Subcutaneous abdominal adipose tissue (tissue), 5 donors: ENCODE results near the gene GNAT3.

Experiments used
- H3K27ac ChIP-seq: one replicate; pipeline ENCODE4 v1.7.0; 2013; ENCODE audit warnings: low read depth, mild to moderate bottlenecking, inconsistent platforms, low read length, moderate library complexity
- H3K27me3 ChIP-seq, 5 donors: one replicate each; pipeline ENCODE4 v1.7.0; 2013; ENCODE audit warnings: low read length in 5 of 5, inconsistent platforms in 1 of 5; ENCODE audit not compliant: control insufficient read depth in 5 of 5, insufficient read depth in 4 of 5
- H3K36me3 ChIP-seq, 5 donors: one replicate each; pipeline ENCODE4 v1.7.0; 2013; ENCODE audit warnings: low read length in 5 of 5; ENCODE audit not compliant: control insufficient read depth in 5 of 5, insufficient read depth in 5 of 5
- H3K4me1 ChIP-seq, 5 donors: one replicate each; pipeline ENCODE4 v1.7.0; 2013; ENCODE audit warnings: low read length in 5 of 5, mild to moderate bottlenecking in 3 of 5, moderate library complexity in 1 of 5; ENCODE audit not compliant: control insufficient read depth in 5 of 5, insufficient read depth in 5 of 5
- H3K4me3 ChIP-seq, 5 donors: one replicate each; pipeline ENCODE4 v1.7.0; 2013; ENCODE audit warnings: low read length in 5 of 5, low read depth in 1 of 5
- H3K9ac ChIP-seq, 5 donors: one replicate each; pipeline ENCODE4 v1.7.0; 2013; ENCODE audit warnings: low read length in 5 of 5, mild to moderate bottlenecking in 4 of 5, moderate library complexity in 3 of 5
- H3K9me3 ChIP-seq, 5 donors: one replicate each; pipeline ENCODE4 v1.7.0; 2013; ENCODE audit warnings: low read length in 5 of 5; ENCODE audit not compliant: control insufficient read depth in 5 of 5
- donor health status: healthy.
- donor health status: healthy.
- donor health status: healthy.
- donor health status: healthy.
- donor health status: healthy.

The GNAT3 gene

GRCh38 chr7:80434047-80434446, 77.8 kb downstream of the GNAT3 start:
- Histone ChIP-seq H3K9me3 (peaks cover 0 to 2% (median 0%) of the 10 kb centered on the region in 5 donors), H3K9ac (no peak overlapping the region), H3K4me3 (no peak overlapping the region), H3K27me3 (no peaks in the 10 kb centered on the region), H3K36me3 (no peaks in the 10 kb centered on the region), H3K27ac (no peak overlapping the region), H3K4me1 (peaks cover 0 to 8% (median 4%) of the 10 kb centered on the region in 5 donors)

GRCh38 chr7:80432166-80432565, 79.7 kb downstream of the GNAT3 start:
- peaks cover 0 to 13% (median 7%) of the 10 kb centered on the region in 5 donors for H3K4me1 ChIP-seq
- H3K36me3 ChIP-seq: no peaks in the 10 kb centered on the region
- no peak overlapping the region for H3K27ac ChIP-seq
- peaks cover 0 to 2% (median 0%) of the 10 kb centered on the region in 5 donors for H3K9me3 ChIP-seq
- no peaks in the 10 kb centered on the region for H3K27me3 ChIP-seq
- H3K9ac ChIP-seq: no peak overlapping the region
- no peak overlapping the region for H3K4me3 ChIP-seq

- H3K4me1 ChIP-seq: peaks cover 0 to 13% (median 7%) of the 10 kb centered on the region in 5 donors
- no peak overlapping the region for H3K9ac ChIP-seq
- peaks cover 0 to 2% (median 0%) of the 10 kb centered on the region in 5 donors for H3K9me3 ChIP-seq
- H3K27me3 ChIP-seq: no peaks in the 10 kb centered on the region
- H3K4me3 ChIP-seq: no peak overlapping the region
- no peak overlapping the region for H3K27ac ChIP-seq
- H3K36me3 ChIP-seq: no peaks in the 10 kb centered on the region
Measured at GRCh38 chr7:80429181-80429580, 82.7 kb downstream of the GNAT3 start.

- Histone ChIP-seq H3K4me1 (peaks cover 0 to 13% (median 7%) of the 10 kb centered on the region in 5 donors), H3K36me3 (no peaks in the 10 kb centered on the region), H3K9ac (no peak overlapping the region), H3K4me3 (peak overlapping the region in 2 of 5 donors; percentile 26 to 49), H3K27ac (no peak overlapping the region), H3K27me3 (no peaks in the 10 kb centered on the region), H3K9me3 (no peaks in the 10 kb centered on the region)
Measured at GRCh38 chr7:80428161-80429054, 83.5 kb downstream of the GNAT3 start.

- H3K36me3 ChIP-seq: no peaks in the 10 kb centered on the region
- H3K9ac ChIP-seq: no peak overlapping the region
- H3K4me3 ChIP-seq: no peak overlapping the region
- H3K27ac ChIP-seq: no peak overlapping the region
- peaks cover 0 to 13% (median 7%) of the 10 kb centered on the region in 5 donors for H3K4me1 ChIP-seq
- no peaks in the 10 kb centered on the region for H3K9me3 ChIP-seq
- H3K27me3 ChIP-seq: no peaks in the 10 kb centered on the region
Measured at GRCh38 chr7:80427218-80427617, 84.6 kb downstream of the GNAT3 start.

- H3K9ac ChIP-seq: no peak overlapping the region
Measured at GRCh38 chr7:80420876-80421275, 91.0 kb downstream of the GNAT3 start.

GRCh38 chr7:80417211-80417793, 94.6 kb downstream of the GNAT3 start:
- Histone ChIP-seq H3K9ac (no peak overlapping the region), H3K27me3 (no peaks in the 10 kb centered on the region), H3K9me3 (no peaks in the 10 kb centered on the region), H3K36me3 (no peaks in the 10 kb centered on the region), H3K27ac (no peak overlapping the region), H3K4me3 (no peak overlapping the region), H3K4me1 (no peaks in the 10 kb centered on the region)

More at GRCh38 chr7:80420876-80421275, 91.0 kb downstream of the GNAT3 start:
- no peak overlapping the region for H3K4me3 ChIP-seq
- H3K36me3 ChIP-seq: no peaks in the 10 kb centered on the region
- no peaks in the 10 kb centered on the region for H3K27me3 ChIP-seq
- no peaks in the 10 kb centered on the region for H3K4me1 ChIP-seq
- no peaks in the 10 kb centered on the region for H3K9me3 ChIP-seq
- H3K27ac ChIP-seq: no peak overlapping the region

- no peak overlapping the region for H3K9ac ChIP-seq
- H3K9me3 ChIP-seq: no peaks in the 10 kb centered on the region
- H3K4me3 ChIP-seq: no peak overlapping the region
- no peaks in the 10 kb centered on the region for H3K36me3 ChIP-seq
- no peaks in the 10 kb centered on the region for H3K27me3 ChIP-seq
- H3K4me1 ChIP-seq: no peaks in the 10 kb centered on the region
- no peak overlapping the region for H3K27ac ChIP-seq
Measured at GRCh38 chr7:80415522-80415921, 96.3 kb downstream of the GNAT3 start.

- H3K4me3 ChIP-seq: no peak overlapping the region
- no peak overlapping the region for H3K9ac ChIP-seq
- H3K9me3 ChIP-seq: no peaks in the 10 kb centered on the region
- no peaks in the 10 kb centered on the region for H3K4me1 ChIP-seq
- H3K27me3 ChIP-seq: no peaks in the 10 kb centered on the region
- no peak overlapping the region for H3K27ac ChIP-seq
- H3K36me3 ChIP-seq: no peaks in the 10 kb centered on the region
Measured at GRCh38 chr7:80415114-80415513, 96.8 kb downstream of the GNAT3 start.

- H3K36me3 ChIP-seq: no peaks in the 10 kb centered on the region
Measured at GRCh38 chr7:80414331-80414730, 97.5 kb downstream of the GNAT3 start.

More at GRCh38 chr7:80414331-80414730, 97.5 kb downstream of the GNAT3 start:
- Histone ChIP-seq H3K4me3 (no peak overlapping the region), H3K9me3 (no peaks in the 10 kb centered on the region), H3K27ac (no peak overlapping the region), H3K4me1 (no peaks in the 10 kb centered on the region), H3K27me3 (no peaks in the 10 kb centered on the region), H3K9ac (no peak overlapping the region)
